ENCODE measurements around the gene COX7A2.

COX7A2 gene

DNA sequence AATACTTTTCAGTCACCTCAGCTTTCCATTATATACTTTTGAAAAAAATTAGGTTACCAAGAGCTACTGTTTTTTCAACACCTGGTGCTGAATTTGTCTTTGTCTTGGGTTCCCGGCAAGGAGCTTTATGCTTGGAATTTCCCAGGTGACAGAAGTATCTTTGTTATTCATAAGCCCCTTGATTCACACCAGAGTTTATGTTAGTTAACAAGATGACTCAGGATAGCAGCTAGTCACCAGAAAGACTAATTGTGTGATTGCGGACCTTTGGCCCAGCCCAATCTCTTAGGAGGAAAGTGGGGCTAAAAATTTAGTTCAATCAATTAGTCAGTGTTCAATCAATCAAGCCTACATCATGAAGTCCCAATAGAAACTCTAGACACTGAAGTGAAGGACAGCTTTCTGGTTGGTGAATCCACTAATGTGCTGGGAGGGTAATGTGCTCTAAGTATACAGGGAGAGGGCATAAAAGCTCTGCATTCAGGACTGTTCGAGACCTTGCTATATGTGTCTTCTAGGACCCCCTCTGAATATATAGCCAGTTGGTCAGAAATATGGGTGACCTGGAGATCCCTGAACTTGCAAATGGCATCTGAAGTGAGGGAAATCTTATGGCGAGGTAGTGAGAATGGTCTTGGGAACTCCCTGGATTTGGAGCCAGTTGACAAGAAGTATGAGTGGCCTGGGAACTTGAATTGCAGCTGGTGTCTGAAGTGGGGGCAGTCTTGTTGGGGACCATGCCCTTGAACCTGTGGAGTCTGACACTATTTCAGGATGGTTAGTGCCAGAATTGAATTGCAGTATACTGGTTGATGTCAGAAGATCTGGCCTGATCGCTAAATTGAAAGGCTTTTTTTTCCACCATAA is 24.8 kb upstream of the COX7A2 start:
- DNase-seq: peak; percentile 6

DNA sequence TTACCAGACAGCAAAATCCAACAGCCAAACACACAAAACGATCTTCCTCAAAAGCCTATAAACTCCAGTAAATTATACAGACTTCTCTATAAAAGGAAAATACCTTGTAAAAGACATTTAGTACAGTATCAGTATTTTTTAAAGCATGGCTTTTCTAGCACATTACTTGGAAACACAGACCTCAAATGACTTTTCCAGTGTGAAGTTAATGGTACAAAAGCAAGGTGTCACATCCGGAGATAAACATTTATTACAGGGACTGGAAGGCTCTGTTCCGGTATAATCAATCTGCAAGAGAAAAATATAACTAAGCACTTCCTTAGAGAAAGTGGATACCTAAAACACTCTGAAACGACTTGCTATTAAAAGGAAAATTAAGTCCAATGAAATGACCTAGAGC is 23.9 kb upstream of the COX7A2 start:
- DNase-seq: no peak

DNA sequence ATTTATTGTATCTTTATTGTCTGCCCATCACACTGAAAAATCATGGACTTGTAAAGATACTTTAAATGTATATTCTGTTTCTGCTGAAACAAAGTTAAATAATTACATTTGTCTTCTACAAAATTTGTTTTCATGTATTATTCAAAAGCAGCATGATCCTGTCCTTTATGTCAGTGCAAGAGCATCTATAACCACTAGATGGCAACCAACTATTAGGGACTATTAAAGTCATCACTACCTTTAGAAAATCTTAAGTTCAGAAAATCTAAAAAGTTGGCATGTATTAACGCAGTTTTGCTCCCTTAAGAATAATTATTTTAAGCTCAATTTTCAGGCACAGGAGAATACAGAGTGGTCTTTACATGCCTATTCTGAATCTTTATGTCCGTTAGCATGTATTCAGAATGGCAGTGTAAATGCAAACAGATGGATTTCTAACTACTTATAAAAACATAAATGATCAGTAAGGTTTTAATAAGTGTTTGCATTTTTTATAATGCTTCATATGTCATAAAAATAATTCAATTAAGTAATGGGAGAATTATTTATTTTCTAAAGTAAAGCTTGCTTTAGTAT is 23.2 kb upstream of the COX7A2 start:
- DNase-seq: peak; percentile 31

DNA sequence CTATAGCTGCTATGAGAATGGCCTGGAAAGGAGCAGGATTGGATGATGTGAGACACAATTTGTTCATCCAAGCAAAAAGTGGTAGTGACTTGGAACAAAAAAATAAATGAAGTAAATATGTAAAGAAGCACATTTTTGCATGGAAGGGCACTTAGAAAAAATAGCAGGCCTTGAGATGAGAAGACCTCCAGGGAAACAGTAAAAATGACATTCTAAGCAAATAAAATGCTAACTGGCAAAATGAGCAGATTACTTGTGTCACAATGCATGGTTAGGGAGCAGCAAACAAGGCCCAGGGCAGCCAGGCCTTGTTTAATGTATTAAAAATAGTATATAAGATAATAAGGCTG is 19.8 kb upstream of the COX7A2 start:
- no peak for DNase-seq

DNA sequence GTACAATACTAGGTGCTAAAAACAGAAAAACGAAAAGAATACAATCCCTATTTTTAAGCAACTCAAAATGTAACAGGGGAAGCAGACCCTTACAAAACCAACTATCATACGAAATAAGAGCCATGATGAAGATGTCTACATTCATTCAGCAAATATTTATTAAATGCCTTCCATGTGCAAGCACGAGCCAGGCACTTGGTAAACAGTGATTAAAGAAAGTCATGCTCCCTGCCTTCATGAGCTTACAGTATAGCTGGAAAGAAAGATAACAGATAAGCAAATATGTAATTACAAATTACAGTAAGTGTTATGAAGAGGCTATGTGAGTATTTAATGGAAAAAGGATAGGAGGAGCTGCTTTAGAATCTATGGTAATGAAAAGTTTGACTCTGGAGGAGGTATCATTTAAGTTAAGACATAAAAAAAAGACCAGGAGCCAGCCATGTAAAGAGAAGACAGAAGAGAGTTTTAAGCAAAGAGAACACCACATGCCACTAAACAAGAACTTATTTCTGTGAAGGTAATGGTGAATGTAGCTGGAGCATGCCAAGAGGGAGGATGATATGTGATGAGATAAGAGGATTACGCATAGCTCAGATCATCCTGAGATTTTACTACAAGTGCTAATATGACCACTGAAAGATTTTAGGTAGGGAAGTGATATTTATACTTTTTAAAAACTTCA is 19.3 kb upstream of the COX7A2 start:
- DNase-seq: no peak

DNA sequence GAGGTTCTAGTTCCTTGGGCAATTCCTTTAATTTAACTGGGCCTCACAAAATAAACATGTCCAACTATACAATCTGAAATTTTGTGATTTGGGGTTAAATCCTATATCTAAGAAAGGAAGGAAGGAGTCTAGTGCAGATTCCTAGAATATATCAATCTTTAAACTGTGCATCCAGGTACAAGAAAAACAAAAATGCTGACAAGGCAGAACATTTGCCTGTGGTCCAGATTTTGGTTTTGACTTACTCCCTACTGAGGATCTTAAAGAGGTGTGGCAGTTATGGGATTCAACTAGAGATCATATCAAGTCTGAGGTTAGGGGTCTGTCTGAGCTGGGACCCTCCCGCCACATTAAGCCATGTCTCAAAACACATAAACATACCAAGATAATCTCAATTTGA is 17.7 kb upstream of the COX7A2 start:
- no peak for DNase-seq

DNA sequence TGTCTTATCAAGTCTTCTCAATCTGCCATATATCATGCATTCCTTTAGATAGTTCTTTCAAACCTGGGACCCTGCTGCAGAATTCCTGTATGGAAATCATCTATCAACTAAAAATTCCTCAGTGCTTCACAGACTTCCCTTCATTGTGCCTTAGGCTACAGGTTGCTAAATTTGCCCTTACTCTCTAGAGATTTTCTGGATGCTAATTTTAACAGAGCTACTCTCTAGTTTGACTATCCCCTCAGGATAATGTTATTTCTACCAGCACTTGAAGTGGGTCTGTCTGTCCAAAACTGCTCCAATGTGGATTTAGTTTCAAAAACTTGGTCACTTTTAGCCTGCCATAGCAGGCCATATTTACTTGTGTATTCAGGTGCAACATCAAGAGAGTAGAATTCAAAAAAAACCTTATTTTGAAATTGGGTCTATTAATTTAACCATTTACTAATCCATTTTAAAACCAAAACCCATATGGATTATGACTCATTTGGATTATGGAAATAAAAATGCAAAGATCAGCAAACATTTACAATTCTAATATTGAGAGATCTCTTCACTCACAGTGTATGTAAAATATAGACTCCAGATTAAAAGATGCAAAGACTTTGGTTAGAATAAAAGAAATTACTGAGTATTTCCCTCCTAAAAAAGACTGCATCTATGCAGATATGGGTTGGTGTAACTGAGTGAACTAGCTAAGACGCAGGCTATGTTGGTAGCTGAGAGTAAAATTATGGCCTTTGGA is 13.9 kb upstream of the COX7A2 start:
- no peak for DNase-seq

DNA sequence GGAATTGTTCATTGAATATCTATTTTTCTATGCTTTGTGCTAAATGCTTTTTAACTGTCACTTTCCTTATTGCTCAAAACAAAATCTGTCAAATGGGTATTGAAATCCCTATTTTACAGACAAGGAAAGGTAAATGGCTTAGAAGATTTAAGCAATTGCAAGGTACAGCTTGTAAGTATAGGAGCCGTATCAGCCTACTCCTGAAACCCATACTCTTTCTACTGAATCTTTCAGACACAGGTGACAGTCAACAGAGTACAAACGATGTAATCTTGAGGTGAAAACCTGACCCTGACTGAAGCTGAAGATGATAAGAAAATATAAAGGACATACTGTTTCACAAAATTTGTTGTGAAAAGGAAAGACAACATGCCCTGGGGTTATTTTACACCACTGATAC is 7.0 kb upstream of the COX7A2 start:
- no peak for DNase-seq

DNA sequence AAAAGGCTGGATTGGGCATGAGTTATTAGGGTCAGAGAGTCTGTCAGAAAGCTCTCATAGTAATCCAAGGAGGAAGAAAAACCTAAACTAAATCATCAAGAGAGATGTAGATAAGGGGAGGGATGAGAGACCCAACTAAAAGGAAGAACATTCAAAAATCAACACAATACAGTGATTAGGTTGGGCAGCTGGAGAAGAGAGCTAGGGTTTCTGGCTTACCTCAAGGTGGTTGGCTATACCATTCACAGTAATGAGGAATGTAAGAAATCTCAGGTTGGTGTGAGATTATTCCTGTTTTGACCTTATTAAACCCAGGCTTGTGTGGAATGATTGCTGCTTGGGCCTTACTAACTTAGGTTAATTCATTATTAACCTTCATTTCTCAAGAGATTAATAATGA is 6.2 kb upstream of the COX7A2 start:
- no peak for DNase-seq

DNA sequence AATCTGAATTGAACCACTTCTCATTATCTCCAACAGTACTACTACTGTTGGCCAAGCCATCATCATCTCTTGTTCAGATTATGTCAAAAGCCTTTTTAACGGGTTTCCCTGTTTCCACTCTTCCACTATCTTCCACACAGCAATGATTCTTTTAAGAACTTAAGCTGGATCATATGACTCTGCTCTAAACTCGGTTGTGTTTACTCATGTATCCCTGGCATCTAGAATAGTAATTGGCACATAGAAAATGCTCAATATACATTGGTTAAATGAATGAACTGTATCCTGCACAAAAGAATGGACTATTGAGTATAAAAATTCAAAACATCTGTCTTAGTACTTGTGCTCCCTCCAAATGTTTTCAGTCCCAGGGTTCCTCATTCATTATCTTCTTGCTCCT is 2.8 kb upstream of the COX7A2 start:
- no peak for DNase-seq

DNA sequence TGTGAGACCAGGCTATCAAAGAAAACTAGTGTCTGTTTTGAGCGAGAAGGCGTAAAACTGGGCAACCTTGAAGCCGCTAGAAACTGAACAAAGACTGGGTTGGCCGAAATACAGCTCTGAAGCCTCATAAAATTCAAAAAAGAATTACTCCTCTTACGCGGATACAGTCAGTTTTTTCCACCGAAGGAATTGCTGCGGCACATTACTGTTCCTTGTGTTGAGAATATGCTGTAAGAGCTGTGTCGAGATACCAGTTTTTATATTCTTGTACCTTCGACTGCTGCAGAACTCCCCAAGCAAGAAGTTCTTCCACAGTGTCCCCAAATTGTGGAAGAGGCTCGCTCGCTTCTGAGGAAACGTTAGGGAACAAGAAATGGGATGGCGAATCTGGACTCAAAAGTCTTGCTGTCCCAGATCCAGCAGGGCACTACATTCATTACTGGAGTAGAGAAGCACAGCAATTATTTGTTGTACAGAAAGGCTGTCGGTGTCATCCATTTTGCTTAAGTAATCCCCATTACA is 523 bp upstream of the COX7A2 start:
- DNase-seq: no peak

DNA sequence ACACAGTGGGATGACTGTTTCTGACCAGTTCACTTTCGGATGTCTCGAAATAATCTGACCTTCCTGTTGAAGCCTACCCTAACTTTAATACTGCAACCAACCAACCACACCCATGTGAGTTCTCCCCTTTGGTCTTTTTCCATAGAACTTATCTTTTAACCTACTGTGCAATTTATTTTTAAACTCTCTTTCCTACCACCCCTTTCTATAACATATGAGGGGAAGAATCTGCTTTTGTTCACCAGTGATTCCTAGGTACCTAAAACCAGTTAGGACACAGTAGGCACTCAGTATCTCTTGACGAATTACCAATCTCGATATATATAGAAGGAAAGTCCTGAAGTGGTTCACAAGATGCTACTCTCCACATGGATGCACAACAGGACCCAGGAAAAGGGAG is 7.0 kb downstream of the COX7A2 start:
- no peak for DNase-seq

DNA sequence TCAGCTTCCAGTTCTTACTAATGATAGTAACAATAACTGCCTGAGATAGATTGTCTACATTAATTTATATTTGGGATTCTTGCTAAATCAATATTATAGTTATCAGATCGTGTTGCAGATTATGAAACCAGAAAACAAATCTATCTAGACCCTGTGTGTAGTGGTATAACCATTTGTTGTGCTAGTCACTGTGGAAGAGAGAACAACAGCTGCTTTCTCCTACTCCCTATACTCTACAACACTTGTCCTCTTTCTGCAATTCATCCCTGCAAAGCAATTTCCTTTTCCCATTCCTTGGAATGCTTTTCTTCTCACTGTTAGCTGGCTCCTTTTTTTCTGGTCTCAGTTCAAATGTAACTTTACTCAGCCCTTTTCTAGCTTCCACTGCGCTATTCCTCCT is 8.3 kb downstream of the COX7A2 start:
- no peak for DNase-seq

DNA sequence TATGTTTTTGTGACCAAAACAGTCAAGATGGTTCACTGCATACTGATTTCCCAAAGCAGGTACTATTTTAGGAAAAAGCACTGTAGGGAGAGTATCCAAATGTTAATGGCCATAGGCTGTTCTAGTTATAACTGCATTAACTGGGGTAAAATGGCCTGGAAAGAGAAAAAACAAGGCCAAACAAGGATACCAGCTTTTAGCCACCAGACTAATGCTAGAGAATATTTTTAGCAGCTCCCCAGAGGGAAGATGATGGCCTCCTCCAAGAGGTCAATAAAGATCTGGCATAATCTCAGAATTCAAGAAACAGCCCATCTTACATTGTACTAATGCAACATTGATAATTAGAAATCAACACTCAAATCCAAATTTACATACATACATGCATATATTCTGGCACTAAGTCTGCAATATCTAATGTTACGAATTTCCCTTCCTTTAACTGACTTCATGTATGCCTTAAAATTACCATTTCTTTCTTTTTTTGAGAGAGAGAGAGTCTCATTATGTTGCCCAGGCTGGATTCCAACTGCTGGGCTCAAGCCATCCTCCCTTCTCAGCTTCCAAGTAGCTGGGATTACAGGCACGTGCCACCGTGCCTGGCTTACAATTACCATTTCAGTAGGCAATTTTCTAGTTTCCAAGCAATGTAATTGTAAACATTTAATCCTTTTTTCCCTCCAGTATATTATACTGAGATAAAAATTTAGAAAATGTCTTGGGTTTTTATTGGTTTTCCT is 9.3 kb downstream of the COX7A2 start:
- DNase-seq: no peak

DNA sequence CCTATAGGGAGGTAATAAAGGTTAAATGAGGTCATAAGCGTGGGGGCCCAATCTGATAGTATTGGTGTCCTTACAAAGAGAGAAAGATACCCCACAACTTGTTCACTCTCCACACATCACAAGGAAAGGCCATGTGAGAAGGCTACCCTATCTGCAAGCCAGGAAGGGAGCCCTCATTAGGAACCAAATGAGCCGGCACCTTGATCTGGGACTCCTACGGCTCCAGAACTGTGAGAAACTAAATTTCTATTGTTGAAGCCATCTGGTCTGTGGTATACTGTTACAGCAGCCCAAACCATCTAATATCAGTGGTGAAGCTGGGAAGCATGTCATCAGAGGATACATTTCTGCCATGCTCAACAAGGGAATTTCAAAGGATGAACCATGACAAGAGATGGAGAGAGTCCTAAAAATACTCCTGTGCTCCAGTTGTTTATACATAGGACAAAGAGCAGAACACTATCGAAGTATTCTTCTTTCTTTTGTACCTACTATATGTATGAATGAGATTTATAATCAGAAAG is 10.4 kb downstream of the COX7A2 start:
- no peak for DNase-seq

DNA sequence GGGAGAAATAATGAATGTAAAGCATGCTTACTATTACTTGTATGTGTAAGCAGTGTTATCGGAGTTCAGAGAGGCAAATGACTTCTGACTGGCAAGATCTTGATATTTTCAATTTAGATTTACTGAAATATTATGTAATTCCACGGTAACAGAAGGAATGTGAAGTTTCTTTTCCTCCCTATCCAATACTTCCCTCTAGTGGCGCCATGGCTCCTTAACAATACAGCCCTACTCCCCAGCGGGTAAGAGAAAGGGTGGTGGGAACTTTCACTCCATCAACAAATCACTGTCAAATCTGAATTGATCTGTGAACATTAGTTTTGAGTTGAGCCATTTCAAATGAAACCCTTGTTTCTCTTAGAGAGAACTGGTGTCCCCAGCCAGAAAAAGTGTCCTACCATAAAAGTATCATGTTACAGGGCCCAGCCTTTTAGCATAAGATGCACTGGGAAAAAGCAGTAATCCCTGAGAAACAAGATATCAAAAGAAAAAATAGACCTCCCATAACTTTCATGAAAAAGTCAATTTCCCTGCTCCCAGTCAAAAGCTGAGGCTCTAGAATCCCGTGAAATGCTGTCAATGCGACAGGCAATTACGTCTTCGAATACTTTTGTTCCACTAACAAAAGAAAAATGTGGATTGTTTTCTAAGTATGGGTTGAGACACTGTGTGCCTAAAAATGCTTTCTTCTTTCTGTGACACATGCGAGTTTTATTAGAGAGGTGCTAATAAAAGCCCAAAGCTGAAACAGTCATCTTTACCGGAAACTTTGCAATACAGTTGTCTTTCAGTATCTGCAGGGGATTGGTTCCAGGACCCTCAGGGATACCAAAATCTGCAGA is 12.9 kb downstream of the COX7A2 start:
- no peak for DNase-seq

DNA sequence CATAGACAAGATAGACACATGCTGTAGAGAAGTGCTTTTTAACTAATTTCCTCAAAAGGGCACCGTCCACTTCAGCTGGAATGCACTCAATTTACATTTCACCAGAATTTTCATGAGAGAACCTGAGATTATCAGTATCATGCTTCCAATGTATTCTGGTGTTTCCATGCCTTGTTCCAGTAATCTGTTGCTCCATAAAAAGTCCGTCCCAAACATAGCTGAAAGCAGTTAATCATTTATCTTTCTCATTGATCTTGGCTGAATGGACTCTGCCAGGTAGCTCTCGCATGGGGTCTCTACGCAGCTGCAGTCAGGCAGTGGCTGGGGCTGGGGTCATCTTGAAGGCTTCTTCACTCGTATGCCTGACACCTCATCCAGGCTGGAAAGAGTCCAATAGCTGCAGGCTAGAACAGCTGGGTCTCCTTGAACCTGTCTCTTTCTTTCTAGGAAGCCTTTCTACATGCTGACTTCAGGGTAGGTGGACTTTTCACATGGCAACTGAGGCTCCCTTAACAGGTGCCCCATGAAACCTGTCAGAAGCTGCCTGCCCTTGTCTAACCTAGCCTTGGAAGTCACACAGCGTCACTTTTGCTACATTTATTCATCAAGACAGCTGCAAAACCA is 19.2 kb downstream of the COX7A2 start:
- DNase-seq: no peak

DNA sequence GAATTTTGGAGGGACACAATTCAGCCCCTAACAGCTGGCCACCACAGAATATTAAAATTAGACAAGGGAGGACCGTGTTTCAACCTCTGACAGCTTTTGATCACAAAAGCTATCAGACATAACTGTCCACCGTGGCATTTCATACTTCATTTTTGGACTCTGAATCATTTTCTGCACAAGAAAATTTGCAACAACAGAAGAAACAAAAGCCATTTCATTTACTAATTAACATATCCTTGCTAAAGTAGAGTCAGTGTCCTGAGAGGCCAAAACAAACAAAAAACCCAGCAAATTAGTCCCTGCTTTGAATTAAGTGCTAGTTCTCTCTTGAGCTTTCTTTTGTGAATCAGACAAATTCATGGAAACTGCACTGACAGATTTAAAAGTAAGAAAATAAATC is 20.2 kb downstream of the COX7A2 start:
- no peak for DNase-seq

DNA sequence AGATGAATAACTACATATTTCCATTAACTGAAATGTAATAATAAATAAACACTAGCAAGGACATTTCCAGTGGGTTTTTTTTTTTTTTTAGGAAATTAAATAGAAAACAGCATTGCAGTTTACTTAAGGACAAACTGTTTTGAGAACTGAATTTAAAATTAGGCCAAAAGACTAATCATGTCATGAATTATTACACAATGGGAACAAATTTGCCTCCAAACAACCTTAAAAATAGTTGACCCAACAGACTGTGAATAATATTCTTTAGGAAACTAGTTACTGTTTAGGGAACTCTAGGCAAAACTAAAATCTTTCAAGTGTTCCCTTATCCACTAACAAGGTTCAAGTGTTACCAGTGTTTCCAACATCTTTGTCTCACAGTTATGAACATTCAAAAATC is 21.3 kb downstream of the COX7A2 start:
- no peak for DNase-seq

DNA sequence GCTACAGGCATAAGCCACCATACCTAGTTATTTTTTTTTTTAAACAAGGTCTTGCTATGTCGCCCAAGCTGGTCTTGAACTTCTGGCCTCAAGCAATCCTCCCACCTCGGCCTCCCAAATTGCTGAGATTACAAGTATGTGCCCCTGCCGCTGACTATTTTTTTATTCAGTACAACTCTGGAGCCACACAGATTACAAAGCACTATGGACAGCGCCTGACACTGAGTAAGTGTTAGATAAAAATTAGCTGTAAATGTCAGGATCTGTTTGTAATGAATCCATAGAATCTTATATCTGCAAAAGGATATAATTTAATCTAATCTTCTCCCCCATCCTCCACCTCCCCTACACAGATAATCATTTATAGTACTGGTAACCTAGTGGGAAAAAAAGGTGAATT is 22.5 kb downstream of the COX7A2 start:
- no peak for DNase-seq

DNA sequence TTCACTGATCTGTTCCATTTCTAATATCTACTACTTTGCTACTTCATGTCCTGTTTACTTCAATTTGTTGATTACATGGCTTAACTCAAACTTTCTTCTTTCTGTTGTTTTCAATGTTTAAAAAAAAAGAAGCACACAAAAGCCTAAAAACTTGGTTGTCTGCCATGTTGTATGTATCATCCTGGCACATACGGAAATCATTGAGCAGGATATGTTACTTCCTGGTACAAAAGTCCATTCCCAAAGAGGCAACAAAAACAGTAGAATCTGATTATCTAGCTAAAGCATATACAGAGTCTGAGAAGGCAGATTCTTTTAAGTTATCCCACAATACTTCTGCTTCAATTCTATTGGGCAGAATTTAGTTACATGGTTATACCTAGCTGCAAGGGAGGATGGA is 23.2 kb downstream of the COX7A2 start:
- no peak for DNase-seq
